Mononuclear cell (primary cell): ENCODE results near the gene RERG. TPM values are rescaled to one million over a fixed set of nuclear protein-coding genes. Genes with fewer than 3 reads are reported as not detected.
"Not testable (repeated sequence)": the region's sequence is repeated elsewhere in the genome, so short reads cannot be mapped to it uniquely, and the experiment has no call there.

ENCODE experiments used
- H3K27me3 ChIP-seq: 2 replicates; pipeline ENCODE4 v1.6.0; 2011; ENCODE audit warnings: low read length, control low read depth; ENCODE audit not compliant: insufficient read depth
- H3K4me1 ChIP-seq: 2 replicates; pipeline ENCODE4 v1.5.1; 2011; ENCODE audit warnings: mild to moderate bottlenecking, low read length, control low read depth; ENCODE audit not compliant: insufficient read depth
- H3K4me3 ChIP-seq: 2 replicates; pipeline ENCODE4 v1.5.1; 2011; ENCODE audit warnings: mild to moderate bottlenecking, low read length, moderate library complexity
- H3K9me3 ChIP-seq: 2 replicates; pipeline ENCODE4 v1.5.1; 2011; ENCODE audit warnings: low read depth, mild to moderate bottlenecking, control low read depth, low read length
- total RNA-seq: library from RNA; depleted of rRNA; stranded (reverse); fragments of >200 nt; gene quantifications from one replicate; pipeline ENCODE4 v1.2.3, GENCODE V29; 2012

RERG gene
- total RNA-seq, 1 donor: not detected

DNA sequence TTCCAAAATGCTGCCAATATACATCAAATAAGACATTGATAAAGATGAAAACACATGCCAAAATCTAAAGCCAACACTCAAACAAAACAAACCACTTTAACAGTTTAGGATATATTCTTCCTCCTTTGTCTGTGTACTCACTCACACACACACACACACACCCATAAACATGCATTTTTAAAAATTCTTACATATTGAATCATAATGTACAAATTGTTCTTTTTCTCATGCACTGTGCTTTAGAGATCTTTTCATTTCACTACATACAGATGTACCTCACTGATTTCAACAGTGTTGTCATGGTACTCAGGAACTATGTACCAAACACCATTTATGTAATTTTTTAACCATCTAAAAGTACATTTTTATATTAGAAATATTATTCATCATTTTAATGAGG is 9.5 kb upstream of the RERG start:
- Histone ChIP-seq H3K4me1 (no peaks in the 10 kb centered on the region), H3K27me3 (peaks cover 19% of the 10 kb centered on the region), H3K4me3 (no peak overlapping the region), H3K9me3 (no peaks in the 10 kb centered on the region)

GRCh38 chr12:15230137-15230536 is 8.9 kb upstream of the RERG start:
- Histone ChIP-seq H3K9me3 (no peaks in the 10 kb centered on the region), H3K4me1 (no peaks in the 10 kb centered on the region), H3K27me3 (peaks cover 22% of the 10 kb centered on the region), H3K4me3 (no peak overlapping the region)

DNA sequence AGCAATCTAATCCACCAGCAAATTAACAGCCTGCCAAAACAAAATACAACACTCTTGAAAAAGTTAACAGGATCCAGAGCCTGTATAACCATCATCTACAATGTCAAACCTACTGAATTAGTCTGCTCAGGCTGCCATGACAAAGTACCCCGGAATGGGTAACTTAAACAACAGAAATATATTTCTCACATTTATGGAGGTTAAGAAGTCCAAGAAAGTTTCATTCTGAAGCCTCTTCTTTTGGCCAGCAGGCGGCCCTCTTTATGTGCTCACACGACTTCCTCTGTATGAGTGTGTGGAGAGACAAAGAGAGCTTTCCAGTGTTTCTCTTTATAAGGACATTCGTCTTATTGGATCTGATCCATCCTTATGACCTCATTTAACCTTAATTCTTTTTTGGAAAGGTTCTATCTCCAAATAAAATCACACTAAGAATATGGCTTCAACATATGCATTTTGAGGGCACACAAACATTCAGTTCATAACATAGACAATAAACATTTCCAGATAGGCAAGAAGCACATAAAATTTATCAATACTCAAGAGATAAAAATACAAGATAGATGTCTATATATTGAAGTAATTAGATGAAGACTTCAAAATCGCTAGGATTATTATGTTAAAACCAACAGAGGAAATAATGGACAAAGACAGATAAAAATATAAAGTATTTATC is 5.9 kb upstream of the RERG start:
- Histone ChIP-seq H3K27me3 (peaks cover 36% of the 10 kb centered on the region), H3K9me3 (no peaks in the 10 kb centered on the region), H3K4me1 (no peaks in the 10 kb centered on the region), H3K4me3 (no peak overlapping the region)

DNA sequence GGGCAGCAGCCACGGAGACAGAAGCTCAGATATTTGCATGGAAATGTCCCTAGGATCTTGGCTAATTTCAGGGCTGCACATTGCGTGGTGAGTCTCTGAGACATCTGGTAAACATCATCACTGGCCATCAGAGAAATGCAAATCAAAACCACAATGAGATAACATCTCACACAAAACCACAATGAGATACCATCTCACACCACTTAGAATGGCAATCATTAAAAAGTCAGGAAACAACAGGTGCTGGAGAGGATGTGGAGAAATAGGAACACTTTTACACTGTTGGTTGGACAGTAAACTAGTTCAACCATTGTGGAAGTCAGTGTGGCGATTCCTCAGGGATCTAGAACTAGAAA is 4.6 kb upstream of the RERG start:
- H3K4me3 ChIP-seq, H3K9me3 ChIP-seq: not testable (repeated sequence)

DNA sequence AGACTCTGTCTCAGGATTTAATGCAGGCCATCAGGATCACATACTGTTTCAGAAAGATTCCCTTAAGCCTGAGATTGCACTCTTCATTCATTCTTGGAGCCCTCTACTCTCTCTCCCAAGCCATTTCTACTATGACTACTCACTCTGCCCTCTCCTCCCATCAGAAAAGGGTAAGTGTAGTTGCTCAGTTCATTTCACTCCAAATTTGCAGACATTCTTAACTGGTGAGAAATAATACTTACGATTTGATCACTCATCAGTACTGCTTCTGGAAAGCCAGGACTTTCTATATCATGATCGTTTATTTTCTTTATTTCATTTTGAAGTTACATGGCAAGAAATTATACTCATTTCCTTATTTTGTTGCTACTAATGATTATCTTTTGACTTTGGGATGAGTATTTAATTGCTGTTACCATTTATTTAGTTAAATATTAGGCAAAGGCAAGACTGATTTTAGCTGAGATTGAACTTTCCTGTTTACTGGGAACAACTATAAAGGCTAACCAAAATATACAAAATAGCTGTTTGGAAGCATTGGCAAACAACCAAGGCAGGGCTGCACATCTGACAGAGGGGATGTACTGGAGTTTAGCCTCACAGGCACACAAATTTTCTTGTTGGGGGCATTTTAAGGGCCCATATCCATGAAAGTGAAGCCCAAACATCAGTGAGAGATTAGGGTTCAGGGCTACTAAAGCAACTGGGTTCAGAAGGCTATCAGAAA is 4.1 kb upstream of the RERG start:
- H3K27me3 ChIP-seq: peaks cover 50% of the 10 kb centered on the region
- no peak overlapping the region for H3K4me3 ChIP-seq
- no peaks in the 10 kb centered on the region for H3K9me3 ChIP-seq
- H3K4me1 ChIP-seq: peaks cover 7% of the 10 kb centered on the region

More for the DNA sequence above, 4.6 kb upstream of the RERG start:
- H3K27me3 ChIP-seq: peaks cover 46% of the 10 kb centered on the region
- H3K4me1 ChIP-seq: not testable (repeated sequence)

- Histone ChIP-seq H3K4me3 (no peak overlapping the region), H3K4me1 (peaks cover 7% of the 10 kb centered on the region), H3K9me3 (no peaks in the 10 kb centered on the region), H3K27me3 (peaks cover 49% of the 10 kb centered on the region)
Measured at GRCh38 chr12:15222219-15222618, 1.0 kb upstream of the RERG start.

- Histone ChIP-seq H3K4me3 (no peak overlapping the region), H3K9me3 (no peaks in the 10 kb centered on the region), H3K27me3 (peaks cover 45% of the 10 kb centered on the region), H3K4me1 (peaks cover 7% of the 10 kb centered on the region)
Measured at GRCh38 chr12:15220451-15220850, 766 bp downstream of the RERG start.

GRCh38 chr12:15218794-15219193 is 2.4 kb downstream of the RERG start:
- Histone ChIP-seq H3K9me3 (no peaks in the 10 kb centered on the region), H3K4me1 (peaks cover 7% of the 10 kb centered on the region), H3K4me3 (no peak overlapping the region), H3K27me3 (peaks cover 37% of the 10 kb centered on the region)

GRCh38 chr12:15216036-15216889 is 5.0 kb downstream of the RERG start:
- H3K4me3 ChIP-seq: no peak overlapping the region
- H3K4me1 ChIP-seq: peaks cover 4% of the 10 kb centered on the region
- H3K27me3 ChIP-seq: peaks cover 24% of the 10 kb centered on the region
- no peaks in the 10 kb centered on the region for H3K9me3 ChIP-seq

DNA sequence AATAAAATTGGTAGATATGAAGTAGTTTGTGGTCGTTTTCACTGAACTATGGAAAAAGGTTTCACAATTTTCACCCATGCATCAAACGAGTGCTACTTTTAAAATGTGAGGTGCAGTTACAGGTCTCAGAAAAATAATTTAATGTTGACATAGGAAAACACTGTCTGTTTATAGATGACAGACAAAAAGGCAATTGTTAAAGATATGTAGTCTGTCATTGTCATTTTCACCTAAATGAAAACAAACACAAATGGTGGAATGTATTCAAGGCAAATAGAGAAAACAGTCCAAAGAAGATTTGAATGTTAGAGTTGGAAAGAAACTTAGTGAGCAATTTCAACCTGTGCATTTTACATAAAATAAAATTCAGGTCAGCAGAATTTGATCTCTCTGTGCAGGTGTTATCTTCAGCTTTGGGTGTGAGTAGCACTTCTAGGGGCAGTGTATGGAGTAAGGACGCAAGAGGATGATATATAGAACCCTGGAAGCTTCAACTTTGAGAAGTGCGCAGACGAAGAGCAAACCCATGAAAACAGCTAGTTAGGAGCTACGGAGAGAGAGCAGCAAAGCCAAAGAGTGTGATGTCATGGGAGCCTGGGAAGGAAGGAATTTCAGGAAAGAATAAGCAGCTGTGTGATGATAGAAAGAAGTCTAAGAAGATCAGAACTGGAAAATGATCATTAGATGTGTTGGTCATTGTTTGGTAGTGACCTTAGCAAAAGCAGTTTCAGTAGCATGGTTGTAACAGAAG is 6.2 kb downstream of the RERG start:
- no peaks in the 10 kb centered on the region for H3K9me3 ChIP-seq
- peaks cover 12% of the 10 kb centered on the region for H3K27me3 ChIP-seq
- no peaks in the 10 kb centered on the region for H3K4me1 ChIP-seq
- no peak overlapping the region for H3K4me3 ChIP-seq

GRCh38 chr12:15212930-15213329 is 8.3 kb downstream of the RERG start:
- Histone ChIP-seq H3K9me3 (no peaks in the 10 kb centered on the region), H3K27me3 (peaks cover 3% of the 10 kb centered on the region), H3K4me3 (no peak overlapping the region)

DNA sequence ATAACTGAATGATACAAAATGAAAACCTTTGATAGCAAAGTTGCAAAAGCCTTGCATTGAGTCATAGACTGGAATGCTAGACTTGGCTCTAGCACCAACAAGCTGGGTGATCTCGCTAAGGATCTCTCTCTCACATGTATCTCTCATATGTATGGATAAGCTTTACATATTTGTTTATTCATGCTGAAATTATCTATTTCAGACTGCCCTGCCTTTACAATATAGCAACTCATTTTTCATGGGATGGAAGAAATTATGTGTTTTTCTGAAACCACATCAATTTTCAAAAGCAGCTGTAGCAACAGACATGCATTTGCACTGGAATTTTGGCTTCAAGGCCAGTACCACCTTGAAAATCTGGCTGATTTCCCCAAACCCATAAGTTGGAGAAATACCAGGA is 11.4 kb downstream of the RERG start:
- Histone ChIP-seq H3K27me3 (peaks cover 3% of the 10 kb centered on the region), H3K4me1 (no peaks in the 10 kb centered on the region), H3K9me3 (no peaks in the 10 kb centered on the region), H3K4me3 (no peak overlapping the region)

More at GRCh38 chr12:15212930-15213329, 8.3 kb downstream of the RERG start:
- no peaks in the 10 kb centered on the region for H3K4me1 ChIP-seq

GRCh38 chr12:15208871-15209656 is 12.2 kb downstream of the RERG start:
- H3K9me3 ChIP-seq: no peaks in the 10 kb centered on the region
- no peak overlapping the region for H3K4me3 ChIP-seq
- H3K27me3 ChIP-seq: peaks cover 3% of the 10 kb centered on the region
- no peaks in the 10 kb centered on the region for H3K4me1 ChIP-seq

GRCh38 chr12:15208140-15208539 is 13.1 kb downstream of the RERG start:
- Histone ChIP-seq H3K4me1 (no peaks in the 10 kb centered on the region), H3K27me3 (peaks cover 5% of the 10 kb centered on the region), H3K9me3 (no peaks in the 10 kb centered on the region), H3K4me3 (no peak overlapping the region)
